Measurements from ENCODE around the gene GJA5.

GJA5 gene

GRCh38 chr1:147785794-147786506, 25.5 kb upstream of the GJA5 start:
- no peak for DNase-seq
- no peaks in the 10 kb centered on the region for H3K36me3 ChIP-seq
- TF ChIP-seq, protein P1, sequence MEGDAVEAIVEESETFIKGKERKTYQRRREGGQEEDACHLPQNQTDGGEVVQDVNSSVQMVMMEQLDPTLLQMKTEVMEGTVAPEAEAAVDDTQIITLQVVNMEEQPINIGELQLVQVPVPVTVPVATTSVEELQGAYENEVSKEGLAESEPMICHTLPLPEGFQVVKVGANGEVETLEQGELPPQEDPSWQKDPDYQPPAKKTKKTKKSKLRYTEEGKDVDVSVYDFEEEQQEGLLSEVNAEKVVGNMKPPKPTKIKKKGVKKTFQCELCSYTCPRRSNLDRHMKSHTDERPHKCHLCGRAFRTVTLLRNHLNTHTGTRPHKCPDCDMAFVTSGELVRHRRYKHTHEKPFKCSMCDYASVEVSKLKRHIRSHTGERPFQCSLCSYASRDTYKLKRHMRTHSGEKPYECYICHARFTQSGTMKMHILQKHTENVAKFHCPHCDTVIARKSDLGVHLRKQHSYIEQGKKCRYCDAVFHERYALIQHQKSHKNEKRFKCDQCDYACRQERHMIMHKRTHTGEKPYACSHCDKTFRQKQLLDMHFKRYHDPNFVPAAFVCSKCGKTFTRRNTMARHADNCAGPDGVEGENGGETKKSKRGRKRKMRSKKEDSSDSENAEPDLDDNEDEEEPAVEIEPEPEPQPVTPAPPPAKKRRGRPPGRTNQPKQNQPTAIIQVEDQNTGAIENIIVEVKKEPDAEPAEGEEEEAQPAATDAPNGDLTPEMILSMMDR (IDR thresholded peaks at IDR 0.05; ENCODE audit: low read depth, low read length), result no peak
- no peaks in the 10 kb centered on the region for H3K4me1 ChIP-seq
- peaks cover 17% of the 10 kb centered on the region; the same call in 1 of the 2 replicates for H3K27me3 ChIP-seq
- no peak overlapping the region for H3K4me3 ChIP-seq (ENCODE audit: low read depth, low read length)
- H3K9me3 ChIP-seq, result no peaks in the 10 kb centered on the region

- Histone ChIP-seq H3K4me3 (ENCODE audit: low read depth, low read length) (no peak overlapping the region), H3K27me3 (peaks cover 17% of the 10 kb centered on the region; the same call in 1 of the 2 replicates), H3K36me3 (no peaks in the 10 kb centered on the region), H3K4me1 (no peaks in the 10 kb centered on the region), H3K9me3 (no peaks in the 10 kb centered on the region)
- TF ChIP-seq, protein P1 (IDR thresholded peaks at IDR 0.05; ENCODE audit: low read depth, low read length), result no peak
- no peak for DNase-seq
Observed at GRCh38 chr1:147784941-147785340, 24.5 kb upstream of the GJA5 start.

GRCh38 chr1:147781056-147781471, 20.7 kb upstream of the GJA5 start:
- Histone ChIP-seq H3K27me3 (peaks cover 13% of the 10 kb centered on the region), H3K36me3 (no peaks in the 10 kb centered on the region), H3K9me3 (no peaks in the 10 kb centered on the region), H3K4me1 (no peaks in the 10 kb centered on the region), H3K4me3 (ENCODE audit: low read depth, low read length) (no peak overlapping the region)
- TF ChIP-seq, protein P1 (IDR thresholded peaks at IDR 0.05; ENCODE audit: low read depth, low read length), result no peak
- no peak for DNase-seq

- DNase-seq, result no peak
- no peak overlapping the region for H3K4me3 ChIP-seq (ENCODE audit: low read depth, low read length)
- TF ChIP-seq, protein P1 (IDR thresholded peaks at IDR 0.05; ENCODE audit: low read depth, low read length), result no peak
- H3K9me3 ChIP-seq, result no peaks in the 10 kb centered on the region
- no peaks in the 10 kb centered on the region for H3K4me1 ChIP-seq
- H3K27me3 ChIP-seq, result peaks cover 22% of the 10 kb centered on the region
- no peaks in the 10 kb centered on the region for H3K36me3 ChIP-seq
Observed at GRCh38 chr1:147777694-147778093, 17.3 kb upstream of the GJA5 start.

GRCh38 chr1:147773215-147773715, 12.9 kb upstream of the GJA5 start:
- Histone ChIP-seq H3K36me3 (no peaks in the 10 kb centered on the region), H3K4me1 (peaks cover 7% of the 10 kb centered on the region; the same call in 1 of the 2 replicates), H3K27me3 (peaks cover 13% of the 10 kb centered on the region), H3K4me3 (ENCODE audit: low read depth, low read length) (no peak overlapping the region), H3K9me3 (no peaks in the 10 kb centered on the region)
- TF ChIP-seq, protein P1 (IDR thresholded peaks at IDR 0.05; ENCODE audit: low read depth, low read length), result no peak
- no peak for DNase-seq

DNA sequence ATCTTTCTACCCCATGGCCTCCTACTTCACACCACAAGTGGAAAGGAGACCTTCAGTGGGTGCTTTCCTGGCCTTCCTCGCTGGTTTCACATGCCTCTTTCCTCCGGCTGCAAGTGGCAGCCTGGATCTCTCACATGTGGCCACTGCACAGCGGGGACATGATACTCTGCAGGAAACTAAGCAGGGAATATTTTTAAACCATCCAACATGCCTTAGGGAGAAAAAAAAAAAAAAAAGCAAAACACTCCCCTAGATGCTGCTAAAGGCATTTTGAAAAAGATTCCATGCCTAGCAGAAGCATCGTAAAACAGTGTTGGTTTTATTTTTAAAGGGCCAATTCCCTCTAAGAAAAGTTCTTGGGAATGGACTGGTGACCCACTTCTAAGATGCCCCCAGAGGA, 12.2 kb upstream of the GJA5 start:
- Histone ChIP-seq H3K9me3 (no peaks in the 10 kb centered on the region), H3K27me3 (peaks cover 12% of the 10 kb centered on the region), H3K4me3 (ENCODE audit: low read depth, low read length) (no peak overlapping the region), H3K4me1 (peaks cover 7% of the 10 kb centered on the region; the same call in 1 of the 2 replicates), H3K36me3 (no peaks in the 10 kb centered on the region)
- TF ChIP-seq, protein P1 (IDR thresholded peaks at IDR 0.05; ENCODE audit: low read depth, low read length), result no peak
- DNase-seq, result no peak

Data from BE2C (cell line).